GM23248 (cell line): ENCODE measurements around the gene HDAC4. TPM values are rescaled to one million over a fixed set of nuclear protein-coding genes. Genes with fewer than 3 reads are reported as not detected.

Experiments used
- DNase-seq: peaks from one replicate; pipeline ENCODE4 v3.0.0-alpha.2; 2015
- H2AFZ ChIP-seq: fragments of 200-600 bp; sonication (generic); 2 replicates; pipeline ENCODE4 v1.6.1; 2016; ENCODE audit warnings: antibody characterized with exemption
- H3F3A ChIP-seq: fragments of 200-600 bp; sonication (generic); 2 replicates; pipeline ENCODE4 v1.6.1; 2016; ENCODE audit warnings: mild to moderate bottlenecking, antibody characterized with exemption, mixed run types; ENCODE audit not compliant: insufficient read depth
- H3K27ac ChIP-seq: fragments of 200-600 bp; sonication (generic); 2 replicates; pipeline ENCODE4 v1.5.1; 2016; ENCODE audit warnings: mild to moderate bottlenecking
- H3K27me3 ChIP-seq: fragments of 200-600 bp; sonication (generic); replicated peaks from 2 replicates; pipeline ENCODE4 v1.6.1; 2016; ENCODE audit warnings: mild to moderate bottlenecking; ENCODE audit not compliant: insufficient read depth
- H3K36me3 ChIP-seq: fragments of 200-600 bp; sonication (generic); 2 replicates; pipeline ENCODE4 v1.6.1; 2016; ENCODE audit warnings: low read depth, mild to moderate bottlenecking
- H3K4me1 ChIP-seq: fragments of 200-600 bp; sonication (generic); 2 replicates; pipeline ENCODE4 v1.6.1; 2016; ENCODE audit warnings: mild to moderate bottlenecking; ENCODE audit not compliant: insufficient read depth
- H3K4me2 ChIP-seq: fragments of 200-600 bp; sonication (generic); one replicate; pipeline ENCODE4 v1.6.1; 2016; ENCODE audit warnings: mild to moderate bottlenecking; ENCODE audit not compliant: unreplicated experiment
- H3K4me3 ChIP-seq: fragments of 200-600 bp; sonication (generic); 2 replicates; pipeline ENCODE4 v1.5.1; 2016; ENCODE audit warnings: mild to moderate bottlenecking
- H3K79me2 ChIP-seq: fragments of 200-600 bp; sonication (generic); 2 replicates; pipeline ENCODE4 v1.6.1; 2016; ENCODE audit warnings: mild to moderate bottlenecking; ENCODE audit not compliant: insufficient read depth
- H3K9ac ChIP-seq: fragments of 200-600 bp; sonication (generic); 2 replicates; pipeline ENCODE4 v1.6.1; 2016; ENCODE audit warnings: mild to moderate bottlenecking
- H3K9me2 ChIP-seq: fragments of 200-600 bp; sonication (generic); 2 replicates; pipeline ENCODE4 v1.6.1; 2016; ENCODE audit warnings: mixed run types, mild to moderate bottlenecking, moderate library complexity; ENCODE audit not compliant: insufficient read depth
- H3K9me3 ChIP-seq: fragments of 200-600 bp; sonication (generic); one replicate; pipeline ENCODE4 v1.6.1; 2017; ENCODE audit warnings: low read depth
- H4K20me1 ChIP-seq: fragments of 200-600 bp; sonication (generic); 2 replicates; pipeline ENCODE4 v1.6.0; 2016; ENCODE audit not compliant: insufficient read depth
- EZH2 ChIP-seq: fragments of 200-600 bp; sonication (generic); IDR thresholded peaks from 2 replicates; pipeline ENCODE4 v1.6.1; 2018; ENCODE audit warnings: antibody characterized with exemption, mild to moderate bottlenecking; ENCODE audit not compliant: insufficient read depth, poor library complexity, severe bottlenecking
- EZH2phosphoT487 ChIP-seq: fragments of 200-600 bp; sonication (generic); IDR thresholded peaks from 2 replicates; pipeline ENCODE4 v1.6.1; 2018; ENCODE audit warnings: antibody characterized with exemption, moderate library complexity, mild to moderate bottlenecking, low read depth; ENCODE audit not compliant: insufficient read depth
- WGBS, 2 experiments: methylation state at CpG; one replicate each; pipeline ENCODE4 v1.1.6; 2015 to 2017; ENCODE audit warnings: low lambda C conversion rate in 2 of 2, low coverage in 1 of 2; ENCODE audit errors: missing lambda C conversion rate in 2 of 2; 5-methylcytosine and 5-hydroxymethylcytosine counted together
- in situ Hi-C: fragments of 300-500 bp; cut with MboI; formaldehyde crosslinking; loops from 2 replicates; pipeline ENCODE4 v1.15.0; 2020
- polyA plus RNA-seq: library from polyadenylated mRNA; unstranded; fragments of >200 nt; fragmentation: Nextera tagmentation; extraction: Ambion mirVana; gene quantifications from 2 replicates; pipeline ENCODE4 v1.2.1, GENCODE V29; 2016
- total RNA-seq: library from RNA; depleted of rRNA; stranded (reverse); fragments of >200 nt; shearing (Covaris generic); gene quantifications from 2 replicates; pipeline ENCODE4 v1.2.3, GENCODE V29; 2014

HDAC4 gene
- total and polyA plus RNA-seq, 2 experiments from 2014 or later = 2.1 to 6.3 TPM

DNA sequence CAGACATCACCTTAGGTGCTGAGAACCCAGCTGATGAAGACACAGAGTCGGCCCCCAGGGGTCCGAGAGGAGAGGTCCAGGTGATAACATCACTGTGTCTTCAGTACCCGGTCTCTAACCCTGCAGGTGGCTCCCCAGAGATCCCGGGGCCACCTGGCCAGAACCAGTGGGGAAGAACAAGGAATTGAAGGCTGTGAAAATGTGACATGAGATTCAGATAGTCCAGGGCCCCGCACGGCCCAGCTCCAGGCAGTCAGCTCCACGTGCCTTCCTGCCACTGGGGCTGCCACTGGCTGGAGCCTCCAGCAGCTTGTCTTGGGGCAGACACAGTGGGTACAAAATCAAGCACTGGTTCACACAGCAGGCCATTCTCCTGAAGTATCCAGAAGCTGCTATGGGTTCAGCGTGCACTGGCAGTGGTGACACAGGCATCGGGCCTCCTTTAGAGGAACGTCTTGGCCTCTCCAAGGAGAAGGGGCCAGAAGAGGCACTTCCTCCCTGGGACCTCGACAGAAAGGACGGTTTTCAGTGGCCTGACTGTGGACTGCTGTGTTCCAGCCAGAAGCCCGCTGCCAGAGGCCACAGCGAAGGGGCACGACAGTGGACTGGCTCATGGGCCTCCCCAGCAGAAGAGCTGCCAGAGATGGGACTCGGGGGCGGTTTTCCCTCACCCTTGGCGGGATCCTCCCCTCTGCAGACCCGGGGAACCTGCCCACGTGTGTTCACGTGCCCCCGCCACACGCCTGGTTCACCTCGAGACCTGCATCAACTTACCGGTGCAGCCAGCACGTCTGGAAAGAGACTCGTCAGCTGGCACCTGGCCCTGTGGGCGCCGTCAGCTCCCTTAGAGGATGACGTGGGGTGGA is 150.4 kb downstream of the HDAC4 start:
- Histone ChIP-seq H3F3A (no peaks in the 10 kb centered on the region), H3K27ac (no peak overlapping the region), H4K20me1 (no peaks in the 10 kb centered on the region), H3K4me2 (no peak overlapping the region), H3K36me3 (no peaks in the 10 kb centered on the region), H3K9me2 (no peaks in the 10 kb centered on the region), H3K9ac (no peak overlapping the region), H3K79me2 (peaks cover 28% of the 10 kb centered on the region), H3K9me3 (no peaks in the 10 kb centered on the region), H3K4me1 (no peaks in the 10 kb centered on the region), H2AFZ (no peak overlapping the region), H3K4me3 (no peak overlapping the region), H3K27me3 (no peaks in the 10 kb centered on the region)
- in situ Hi-C loops = no loop called here
- DNase-seq = no peak
- TF ChIP-seq EZH2phosphoT487 = no peak
- no peak for TF ChIP-seq EZH2
- WGBS, 2 experiments = 89 to 91% methylated on average over 30 of the region's 30 CpGs

DNA sequence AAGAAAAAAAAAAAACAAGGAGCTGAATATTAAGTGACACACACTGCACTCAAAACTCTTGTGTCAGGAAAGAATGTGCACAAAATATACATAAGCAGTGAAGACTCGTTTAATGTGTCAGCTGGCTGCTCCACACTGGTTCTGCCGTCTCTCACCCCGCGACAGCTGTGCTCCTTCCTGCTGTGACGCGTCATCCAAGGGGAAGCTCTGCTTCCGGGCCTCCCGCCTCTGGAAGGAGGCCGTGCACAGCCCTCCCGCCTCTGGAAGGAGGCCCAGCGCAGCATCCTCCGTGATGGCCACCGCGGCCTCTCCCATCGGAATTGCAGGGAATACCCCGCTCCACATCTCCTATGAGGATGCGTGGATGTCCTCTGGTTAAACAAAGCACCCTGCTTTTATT is 151.0 kb downstream of the HDAC4 start:
- peaks cover 28% of the 10 kb centered on the region for H3K79me2 ChIP-seq
- H2AFZ ChIP-seq = no peak overlapping the region

DNA sequence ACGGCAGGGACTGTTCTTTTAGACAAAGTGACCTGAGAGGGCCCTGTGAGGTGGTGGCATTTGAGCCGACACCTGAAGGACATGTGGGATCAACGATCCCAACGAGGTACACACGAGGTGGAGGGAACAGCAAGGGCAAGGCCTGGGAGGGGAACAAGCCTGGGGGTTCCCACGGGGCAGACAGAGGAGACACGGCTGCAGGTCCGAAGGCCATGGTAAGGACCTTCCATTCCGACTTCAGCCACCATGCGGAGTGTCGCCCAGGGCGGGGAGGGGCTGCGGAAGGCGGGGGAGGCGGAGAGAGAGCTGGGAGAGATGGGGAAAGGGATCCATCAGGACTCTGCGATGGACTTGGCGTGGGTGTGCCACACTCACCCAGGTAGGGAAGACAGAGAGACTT is 151.8 kb downstream of the HDAC4 start:
- Histone ChIP-seq H3K27ac (no peak overlapping the region), H3K4me3 (no peak overlapping the region), H3K9me3 (no peaks in the 10 kb centered on the region), H3K4me1 (no peaks in the 10 kb centered on the region), H3K9ac (no peak overlapping the region), H3K4me2 (no peak overlapping the region), H4K20me1 (no peaks in the 10 kb centered on the region), H3K9me2 (no peaks in the 10 kb centered on the region), H3K79me2 (peaks cover 23% of the 10 kb centered on the region), H3K36me3 (no peaks in the 10 kb centered on the region), H3K27me3 (no peaks in the 10 kb centered on the region), H2AFZ (no peak overlapping the region), H3F3A (no peaks in the 10 kb centered on the region)
- no peak for DNase-seq
- TF ChIP-seq EZH2 (no peak), EZH2phosphoT487 (no peak)
- in situ Hi-C loops = no loop called here
- 96 to 100% methylated on average over 8 to 17 of the region's 17 CpGs for WGBS, 2 experiments

More for the DNA sequence above, 151.0 kb downstream of the HDAC4 start:
- no peaks in the 10 kb centered on the region for H4K20me1 ChIP-seq
- 71 to 82% methylated on average over 17 of the region's 17 CpGs for WGBS, 2 experiments
- H3K9me2 ChIP-seq = no peaks in the 10 kb centered on the region
- no peaks in the 10 kb centered on the region for H3K36me3 ChIP-seq
- no peak for TF ChIP-seq EZH2
- no peak for TF ChIP-seq EZH2phosphoT487
- no peak overlapping the region for H3K9ac ChIP-seq
- H3K9me3 ChIP-seq = no peaks in the 10 kb centered on the region
- no peak overlapping the region for H3K27ac ChIP-seq
- H3K4me3 ChIP-seq = no peak overlapping the region
- H3K4me2 ChIP-seq = no peak overlapping the region
- in situ Hi-C loops = no loop called here
- DNase-seq = no peak
- H3K4me1 ChIP-seq = no peaks in the 10 kb centered on the region
- no peaks in the 10 kb centered on the region for H3F3A ChIP-seq
- H3K27me3 ChIP-seq = no peaks in the 10 kb centered on the region

DNA sequence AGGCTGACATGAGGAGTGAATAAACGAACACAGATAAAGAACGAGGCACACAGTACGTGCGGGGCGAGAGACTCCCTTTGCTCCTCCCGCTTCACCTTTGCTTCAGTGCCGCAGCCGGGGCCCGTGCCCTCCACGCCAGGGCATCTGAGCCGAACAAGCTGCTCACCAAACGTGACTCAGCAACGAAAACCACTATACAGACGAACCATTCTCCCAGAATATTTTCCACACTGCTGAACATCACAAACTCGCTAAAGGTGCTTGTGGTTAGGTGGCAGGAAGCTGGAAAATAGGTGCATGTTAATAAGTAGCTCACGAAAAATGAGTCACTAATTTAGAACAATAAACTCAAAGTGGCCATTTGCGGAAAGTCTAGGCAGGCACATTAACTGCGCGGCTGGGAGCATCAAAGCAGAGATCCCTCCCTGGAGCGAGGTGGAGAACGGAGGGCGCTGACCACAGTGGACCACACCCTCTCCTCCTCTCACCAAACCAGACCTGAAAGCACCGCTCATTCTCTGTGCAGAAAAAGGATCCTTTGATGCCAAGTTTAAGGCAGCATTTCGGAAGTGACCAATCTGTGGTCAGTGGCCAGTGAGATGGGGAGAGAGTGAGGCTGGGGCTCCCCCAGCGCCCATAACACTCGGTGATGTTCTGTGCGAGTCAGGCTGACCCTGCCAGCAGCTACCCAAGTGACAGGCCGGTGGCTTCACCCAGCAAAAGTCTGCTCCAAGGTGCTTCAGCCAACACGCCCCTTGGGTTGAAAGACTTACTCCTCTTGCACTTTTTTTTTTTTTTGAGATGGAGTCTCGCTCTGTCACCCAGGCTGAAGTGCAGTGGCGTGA is 153.2 kb downstream of the HDAC4 start:
- DNase-seq = no peak
- Histone ChIP-seq H3K9me2 (no peaks in the 10 kb centered on the region), H4K20me1 (no peaks in the 10 kb centered on the region), H3K27me3 (no peaks in the 10 kb centered on the region), H3K4me2 (no peak overlapping the region), H3K4me3 (no peak overlapping the region), H3K4me1 (no peaks in the 10 kb centered on the region), H3K9me3 (no peaks in the 10 kb centered on the region), H3K27ac (no peak overlapping the region), H3F3A (no peaks in the 10 kb centered on the region), H3K79me2 (peaks cover 13% of the 10 kb centered on the region; the same call in 1 of the 2 replicates), H3K36me3 (no peaks in the 10 kb centered on the region), H2AFZ (no peak overlapping the region), H3K9ac (no peak overlapping the region)
- 95% methylated on average over 30 to 31 of the region's 31 CpGs for WGBS, 2 experiments
- no peak for TF ChIP-seq EZH2phosphoT487
- TF ChIP-seq EZH2 = no peak
- in situ Hi-C loops = no loop called here
